Dedifferentiated amniotic fluid mesenchymal stem cell (primary cell): ENCODE results near the gene KLK11.

ENCODE experiments used
- DNase-seq: peaks from one replicate; pipeline ENCODE4 v3.0.0-alpha.2; 2016; ENCODE audit errors: extremely low spot score

Gene KLK11

GRCh38 chr19:51029718-51030117 lies 3.3 kb upstream of the KLK11 start:
- DNase-seq, result no peak

DNA sequence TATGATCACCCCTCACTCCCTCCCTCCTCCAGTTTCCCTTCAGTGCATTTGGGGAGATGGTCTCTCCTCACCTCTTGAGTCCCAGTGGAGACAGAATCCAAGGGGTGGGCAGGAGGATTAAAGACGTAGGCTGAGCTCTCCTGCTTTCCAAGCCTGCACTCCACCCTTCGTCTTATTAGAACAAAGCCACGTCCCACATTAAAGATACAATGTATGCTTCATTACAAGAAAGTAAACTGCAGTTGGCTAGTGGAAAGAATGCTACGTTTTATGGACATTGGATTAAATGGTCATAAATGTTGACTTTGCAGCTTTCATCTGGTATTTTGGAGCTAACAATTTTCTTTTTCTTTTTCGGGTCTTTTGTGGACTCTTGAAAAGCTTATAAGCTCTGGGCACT lies 1.5 kb upstream of the KLK11 start:
- DNase-seq, result no peak

DNA sequence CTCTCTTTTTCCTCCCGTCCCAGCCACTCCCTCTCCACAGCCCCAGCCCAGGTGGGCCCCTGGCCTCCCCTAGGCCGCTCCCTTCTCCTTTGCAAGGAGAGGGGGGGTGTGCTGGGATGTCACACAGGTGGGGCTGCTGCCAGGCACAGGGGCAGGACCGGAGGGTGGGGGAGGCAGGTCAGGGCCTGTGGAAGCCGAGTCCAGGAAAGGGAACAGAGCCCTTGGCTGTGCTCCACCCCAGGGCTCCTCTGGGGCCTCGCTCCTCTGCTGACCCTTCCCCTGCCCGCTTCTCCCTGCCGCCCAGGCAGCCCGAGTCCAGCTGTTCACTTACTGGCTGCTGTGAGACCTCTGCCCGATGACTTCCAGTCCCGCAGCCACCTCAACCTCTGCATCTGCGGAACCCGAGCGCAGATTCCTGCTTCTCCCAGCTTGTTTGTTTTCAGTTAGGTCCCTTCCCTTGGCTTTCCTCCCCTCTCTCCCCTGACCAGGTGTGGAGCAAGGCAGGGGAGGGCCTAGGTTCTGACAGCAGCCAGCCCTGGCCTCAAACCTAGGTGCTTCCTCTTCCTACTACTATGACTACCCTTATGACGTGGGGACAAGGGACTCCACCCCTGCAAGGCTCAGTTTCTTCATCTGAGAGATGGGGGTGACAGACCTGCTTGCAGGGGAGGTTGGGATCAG lies 850 bp upstream of the KLK11 start:
- no peak for DNase-seq

DNA sequence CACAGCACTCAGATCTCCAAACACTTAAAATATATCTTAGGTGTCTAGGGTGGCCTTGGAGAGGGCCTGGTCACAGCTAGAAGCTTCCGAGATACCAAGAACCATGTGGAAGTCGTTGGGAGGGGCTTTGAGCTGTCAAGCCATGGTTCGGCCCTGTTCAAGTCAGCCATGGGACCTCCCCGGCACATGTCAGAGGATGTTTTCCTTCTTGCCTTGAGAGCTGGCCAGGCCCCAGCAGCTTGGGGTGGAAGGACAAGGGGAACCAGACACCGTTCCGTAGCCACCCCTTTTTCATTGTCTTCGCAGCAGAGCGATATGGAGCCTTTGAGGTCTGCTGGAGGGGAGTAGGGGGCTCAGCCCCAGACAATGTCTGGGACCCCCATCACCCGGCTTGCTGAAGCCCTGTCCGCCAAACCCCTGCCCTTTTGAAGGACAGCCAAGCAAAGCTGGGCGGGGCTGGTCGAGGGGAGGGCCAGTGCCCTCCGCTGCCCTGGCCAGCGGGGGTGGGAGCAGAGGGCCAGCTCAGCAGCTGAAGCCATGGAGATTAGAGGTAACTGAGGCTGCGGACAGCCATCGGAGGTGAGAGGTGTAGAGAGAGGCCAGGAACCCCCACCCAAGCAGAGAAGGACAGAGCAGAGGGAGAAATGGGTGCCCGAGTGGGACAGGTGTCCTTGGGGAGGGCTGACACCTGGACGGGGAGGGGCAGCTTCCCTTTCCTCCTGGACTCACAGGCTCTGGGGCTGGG lies 435 bp downstream of the KLK11 start:
- DNase-seq, result no peak

DNA sequence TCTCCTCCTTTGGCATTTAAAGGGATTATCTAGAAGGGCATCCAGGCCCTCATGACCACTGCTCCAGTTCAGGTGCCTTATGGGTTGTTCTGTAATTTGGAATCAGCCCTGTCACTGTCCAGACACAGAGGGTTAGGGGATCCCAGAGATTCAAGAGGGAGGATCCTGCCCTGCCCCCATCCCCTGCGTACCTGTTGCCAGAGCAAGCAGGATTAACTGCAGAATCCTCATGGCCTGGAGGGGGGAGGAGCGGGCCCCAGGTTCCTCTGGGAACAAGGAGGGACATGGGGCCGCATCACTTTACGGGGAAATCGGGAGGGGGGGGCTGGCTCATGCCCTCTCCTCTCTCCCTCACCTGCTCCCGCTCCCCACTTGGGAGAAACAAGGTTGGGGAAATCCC lies 1.0 kb downstream of the KLK11 start:
- no peak for DNase-seq

- no peak for DNase-seq
These were observed 1.5 kb downstream of the KLK11 start for GRCh38 chr19:51024924-51025323.

- DNase-seq, result no peak
These were observed 2.5 kb downstream of the KLK11 start for GRCh38 chr19:51023946-51024345.

DNA sequence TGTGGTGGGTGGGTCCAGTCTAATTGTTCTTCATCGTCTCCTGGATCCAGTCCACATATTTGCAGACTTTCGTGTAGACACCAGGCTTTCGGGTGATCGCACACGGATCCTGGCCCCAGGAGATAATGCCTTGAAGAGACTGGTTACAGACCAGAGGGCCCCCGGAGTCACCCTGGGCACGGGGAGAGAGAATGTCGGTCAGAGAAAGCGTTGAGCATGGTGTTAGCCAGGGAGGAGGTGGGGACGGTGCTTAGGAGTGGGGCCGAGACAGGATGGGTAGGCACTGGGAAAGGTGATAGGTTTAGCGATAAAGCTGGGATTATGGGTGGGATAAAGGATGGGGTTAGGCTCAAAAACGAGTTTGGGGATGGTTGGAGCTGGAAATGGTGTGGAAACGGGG lies 3.9 kb downstream of the KLK11 start:
- no peak for DNase-seq

- DNase-seq, result no peak
These were observed 5.3 kb downstream of the KLK11 start for GRCh38 chr19:51020988-51021651.

DNA sequence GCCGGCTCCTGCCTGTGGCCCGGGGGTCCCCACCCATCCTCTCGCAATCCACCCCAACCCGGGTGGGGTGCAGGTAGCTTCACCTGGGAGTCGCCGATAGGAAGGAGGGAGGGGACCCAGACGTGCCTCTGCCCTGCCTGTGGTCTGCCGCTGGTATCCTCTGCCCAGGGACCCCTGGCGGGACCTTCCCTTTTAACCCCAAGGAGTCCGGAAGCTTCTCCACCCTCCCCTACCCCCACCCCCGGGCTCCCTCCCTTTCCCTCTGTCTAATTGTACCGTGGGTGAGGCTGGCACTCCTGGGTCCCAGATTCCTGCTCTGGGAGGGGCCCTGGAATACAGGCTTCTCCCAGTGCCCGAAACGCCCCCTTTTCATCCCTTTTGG lies 6.9 kb downstream of the KLK11 start, which contains the start of gene KLK10:
KLK10 (minus strand) TSS at position 166 of the 382 bp plus-strand sequence. CDS start 579 bp downstream, outside the sequence.
- no peak for DNase-seq

DNA sequence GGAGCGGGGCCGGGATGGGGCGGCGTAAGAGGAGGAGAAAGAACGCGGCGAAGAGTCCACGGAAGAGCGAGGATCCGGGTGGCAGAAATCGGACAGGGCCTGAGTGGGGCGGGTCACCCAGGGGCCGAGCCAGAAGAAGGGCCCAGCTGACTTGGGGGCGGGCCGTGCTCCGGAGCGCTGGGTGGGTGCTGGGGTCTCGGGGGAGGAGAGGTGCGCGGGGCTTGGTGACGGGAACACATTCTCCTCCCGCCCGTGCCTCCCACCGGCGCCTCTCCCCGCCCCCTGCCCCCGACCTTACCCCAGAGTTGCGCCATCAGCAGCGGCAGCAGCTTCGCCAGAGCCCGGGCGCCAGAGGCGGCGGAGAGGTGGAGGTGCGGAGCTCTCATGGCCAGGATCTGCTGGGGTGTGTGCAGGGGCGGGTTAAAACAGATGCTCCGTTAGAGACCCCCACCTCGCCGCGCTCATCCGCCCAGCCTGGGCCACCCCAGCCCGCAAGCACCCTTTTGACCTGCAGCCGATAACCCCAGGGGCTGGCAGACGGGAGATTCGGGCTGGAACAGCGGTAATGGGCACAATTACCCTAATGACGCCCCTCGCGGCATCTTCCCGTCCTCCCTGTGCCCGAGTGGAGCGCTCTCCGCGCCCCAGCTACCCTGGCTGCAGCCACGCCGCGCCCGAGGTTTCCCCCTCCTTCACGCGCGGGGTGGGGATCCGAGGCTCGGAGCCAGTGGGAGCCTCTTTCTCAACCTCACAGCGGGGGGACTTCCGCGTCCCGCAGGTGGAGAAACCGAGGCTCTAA lies 7.5 kb downstream of the KLK11 start:
- DNase-seq, result no peak

- no peak for DNase-seq
These were observed 9.4 kb downstream of the KLK11 start for GRCh38 chr19:51016798-51017683.

GRCh38 chr19:51015691-51016267 lies 10.6 kb downstream of the KLK11 start:
- DNase-seq, result no peak

DNA sequence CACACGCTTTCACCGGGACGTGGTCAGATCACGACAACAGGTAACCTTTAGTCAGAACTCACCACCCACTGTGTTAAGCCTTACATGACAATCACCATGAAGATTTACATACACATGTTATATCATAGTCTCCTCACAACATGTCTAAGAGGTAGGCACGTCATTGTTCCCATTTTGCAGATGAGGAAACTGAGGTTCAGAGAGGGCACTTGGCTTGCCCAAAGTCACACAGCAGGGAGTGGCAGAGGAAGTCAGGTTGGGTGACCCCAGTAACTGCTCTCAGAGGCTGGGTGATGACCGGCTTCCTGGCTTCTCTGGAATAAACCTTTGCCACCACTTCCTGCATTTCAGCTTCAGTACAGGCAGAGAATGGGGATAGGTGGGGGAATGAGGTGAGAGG lies 12.2 kb downstream of the KLK11 start:
- DNase-seq, result no peak

- DNase-seq, result no peak
These were observed 13.7 kb downstream of the KLK11 start for GRCh38 chr19:51012661-51013190.

DNA sequence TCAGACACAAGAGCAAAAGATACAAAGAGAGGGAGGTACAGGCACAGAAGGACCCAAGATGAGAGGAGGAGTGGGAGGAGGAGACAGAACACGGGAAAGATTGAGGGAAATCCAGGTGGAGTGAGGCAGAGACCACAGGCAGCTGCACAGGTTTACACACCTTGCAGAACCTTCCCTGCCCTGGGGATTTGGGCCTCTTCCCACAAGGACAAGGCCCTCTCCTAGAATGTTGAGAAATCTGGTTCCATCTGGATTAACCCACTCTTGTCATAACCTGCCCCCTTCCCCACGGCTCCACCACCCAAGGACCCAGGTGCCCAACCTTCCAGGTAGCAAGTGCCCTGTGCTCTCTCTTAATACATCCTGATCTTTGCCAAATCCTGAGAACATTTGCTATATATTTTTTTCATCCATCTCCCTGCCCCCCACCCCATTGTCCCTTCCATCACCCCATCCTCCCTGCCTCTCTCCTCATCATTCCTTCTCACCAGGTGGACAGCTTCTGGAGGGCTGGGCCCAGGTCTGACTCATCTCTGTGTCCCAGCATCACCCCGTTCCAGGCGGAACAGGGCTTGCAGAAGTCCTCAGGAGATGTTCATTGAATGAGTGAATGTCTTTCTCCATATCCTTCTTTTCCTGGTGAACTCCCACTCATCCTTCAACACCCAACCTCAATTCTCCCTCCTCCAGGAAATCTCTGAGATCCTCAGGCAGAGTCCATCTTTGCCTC lies 16.2 kb downstream of the KLK11 start:
- no peak for DNase-seq

GRCh38 chr19:51009061-51009891 lies 17.1 kb downstream of the KLK11 start:
- no peak for DNase-seq

- DNase-seq, result no peak
These were observed 18.9 kb downstream of the KLK11 start for GRCh38 chr19:51007488-51007887.

DNA sequence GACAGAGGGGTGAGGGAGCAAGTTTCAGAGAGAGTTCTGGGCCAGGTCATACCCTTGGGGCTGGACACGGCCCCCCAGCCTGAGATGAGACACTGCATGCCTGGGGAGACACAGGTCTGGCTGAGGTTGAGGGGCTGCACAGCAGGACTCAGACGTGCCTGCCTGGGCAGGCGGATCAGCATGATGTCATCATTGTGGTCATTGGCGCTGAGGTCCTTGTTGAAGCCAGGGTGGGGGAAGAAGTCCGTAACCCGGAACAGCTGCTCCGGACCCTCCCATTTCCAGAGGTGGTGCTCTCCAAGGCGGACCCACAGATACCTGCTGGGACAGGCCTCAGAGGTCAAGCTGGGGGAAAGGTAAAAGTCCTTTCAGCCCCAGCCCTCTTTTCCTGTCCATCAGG lies 20.0 kb downstream of the KLK11 start:
- DNase-seq, result no peak
